Bronchial smooth muscle cell (primary cell): Measurements from ENCODE around the gene HNRNPA3. TPM values are rescaled to one million over a fixed set of nuclear protein-coding genes. Genes with fewer than 3 reads are reported as not detected.

Source experiments
- total RNA-seq: library from RNA; depleted of rRNA; stranded (reverse); fragments of >200 nt; gene quantifications from 2 replicates; pipeline ENCODE4 v1.2.1, GENCODE V29; 2014

Gene HNRNPA3
- total RNA-seq, result 13.7 and 24.6 TPM in 2 replicates

GRCh38 chr2:177212106-177212890, at the start of gene HNRNPA3:
Gene HNRNPA3 (plus strand): TSS chr2:177212794. CDS start chr2:177212800, 6 bp downstream.

GRCh38 chr2:177264693-177265587, 52.3 kb downstream of the HNRNPA3 start, which contains the start of gene NFE2L2:
Gene NFE2L2 (minus strand): TSS chr2:177264727. CDS start chr2:177264576, 151 bp downstream.

Other genes with a start within 250 kb of the HNRNPA3 start
- 64.6 and 74.6 TPM in 2 replicates for gene NFE2L2, start 51.9 kb downstream of the HNRNPA3 start, total RNA-seq
- 16.4 and 18.9 TPM in 2 replicates for gene AGPS, start 180.0 kb downstream of the HNRNPA3 start, total RNA-seq